H9 (cell line): ENCODE results near the gene STAB2. TPM values are rescaled to one million over a fixed set of nuclear protein-coding genes. Genes with fewer than 3 reads are reported as not detected.

ENCODE experiments used
- DNase-seq: peaks from one replicate; pipeline ENCODE4 v3.0.0-alpha.2; 2017
- H2AFZ ChIP-seq: one replicate; pipeline ENCODE4 v1.6.1; 2013; ENCODE audit warnings: mild to moderate bottlenecking, low read length, control low read depth, moderate library complexity
- H2AK5ac ChIP-seq: 2 replicates; pipeline ENCODE4 v1.6.1; 2013; ENCODE audit warnings: low read length, control low read depth, mixed read lengths; ENCODE audit not compliant: insufficient read length
- H2BK120ac ChIP-seq: one replicate; pipeline ENCODE4 v1.6.1; 2013; ENCODE audit warnings: low read depth, mild to moderate bottlenecking, low read length, control low read depth, inconsistent platforms; ENCODE audit not compliant: poor library complexity, severe bottlenecking
- H2BK12ac ChIP-seq: 2 replicates; pipeline ENCODE4 v1.6.1; 2013; ENCODE audit warnings: low read length, control low read depth, mixed read lengths, low read depth; ENCODE audit not compliant: insufficient read length
- H2BK15ac ChIP-seq: 2 replicates; pipeline ENCODE4 v1.6.1; 2013; ENCODE audit warnings: low read depth, low read length, control low read depth
- H2BK20ac ChIP-seq: one replicate; pipeline ENCODE4 v1.6.1; 2013; ENCODE audit warnings: low read depth, mild to moderate bottlenecking, low read length, control low read depth, inconsistent platforms; ENCODE audit not compliant: poor library complexity, severe bottlenecking
- H2BK5ac ChIP-seq: 2 replicates; pipeline ENCODE4 v1.6.1; 2013; ENCODE audit warnings: low read length, control low read depth, mixed read lengths; ENCODE audit not compliant: insufficient read length
- H3K14ac ChIP-seq: 2 replicates; pipeline ENCODE4 v1.6.1; 2013; ENCODE audit warnings: low read length, control low read depth; ENCODE audit not compliant: insufficient read depth
- H3K18ac ChIP-seq: 2 replicates; pipeline ENCODE4 v1.6.1; 2013; ENCODE audit warnings: low read depth, mild to moderate bottlenecking, mixed read lengths, low read length, control low read depth; ENCODE audit not compliant: insufficient read length
- H3K23ac ChIP-seq: 2 replicates; pipeline ENCODE4 v1.6.1; 2013; ENCODE audit warnings: low read length, control low read depth, mixed read lengths, low read depth; ENCODE audit not compliant: insufficient read length
- H3K23me2 ChIP-seq: 2 replicates; pipeline ENCODE4 v1.6.1; 2013; ENCODE audit warnings: low read depth, mild to moderate bottlenecking, mixed read lengths, low read length, control low read depth; ENCODE audit not compliant: insufficient read length, poor library complexity, severe bottlenecking
- H3K27ac ChIP-seq: 2 replicates; pipeline ENCODE4 v1.5.1; 2013; ENCODE audit warnings: low read length, control low read depth, mixed read lengths, low read depth; ENCODE audit not compliant: insufficient read length
- H3K27me3 ChIP-seq: 2 replicates; pipeline ENCODE4 v1.6.1; 2013; ENCODE audit warnings: low read length, control low read depth, inconsistent platforms; ENCODE audit not compliant: insufficient read depth
- H3K4ac ChIP-seq: 2 replicates; pipeline ENCODE4 v1.6.1; 2013; ENCODE audit warnings: low read depth, mild to moderate bottlenecking, control low read depth, inconsistent platforms, low read length, moderate library complexity
- H3K4me1 ChIP-seq: 2 replicates; pipeline ENCODE4 v1.6.1; 2013; ENCODE audit warnings: low read length, control low read depth, inconsistent platforms; ENCODE audit not compliant: insufficient read depth
- H3K4me2 ChIP-seq: 2 replicates; pipeline ENCODE4 v1.6.1; 2013; ENCODE audit warnings: low read length, control low read depth, mixed read lengths; ENCODE audit not compliant: insufficient read length, insufficient read depth
- H3K56ac ChIP-seq: 2 replicates; pipeline ENCODE4 v1.6.1; 2013; ENCODE audit warnings: low read depth, mild to moderate bottlenecking, mixed read lengths, low read length, control low read depth; ENCODE audit not compliant: insufficient read length
- H3K79me1 ChIP-seq: 2 replicates; pipeline ENCODE4 v1.6.1; 2013; ENCODE audit warnings: low read depth, mild to moderate bottlenecking, moderate library complexity, low read length, control low read depth, inconsistent platforms; ENCODE audit not compliant: insufficient read depth, poor library complexity, severe bottlenecking
- H3K79me2 ChIP-seq: 2 replicates; pipeline ENCODE4 v1.6.1; 2013; ENCODE audit warnings: low read length, control low read depth, inconsistent platforms; ENCODE audit not compliant: insufficient read depth
- H3K9ac ChIP-seq: 2 replicates; pipeline ENCODE4 v1.6.1; 2013; ENCODE audit warnings: low read length, control low read depth, mixed read lengths; ENCODE audit not compliant: insufficient read length; ENCODE audit errors: extremely low read depth
- H3K9me3 ChIP-seq: one replicate; pipeline ENCODE4 v1.6.1; 2013; ENCODE audit warnings: low read depth, low read length, inconsistent platforms; ENCODE audit not compliant: control insufficient read depth
- H3T11ph ChIP-seq: one replicate; pipeline ENCODE4 v1.6.1; 2013; ENCODE audit warnings: mild to moderate bottlenecking, low read length, control low read depth, inconsistent platforms
- H4K20me1 ChIP-seq: one replicate; pipeline ENCODE4 v1.6.1; 2013; ENCODE audit not compliant: control insufficient read depth, insufficient read length, insufficient read depth
- H4K5ac ChIP-seq: 2 replicates; pipeline ENCODE4 v1.6.1; 2013; ENCODE audit warnings: low read depth, mild to moderate bottlenecking, mixed read lengths, low read length, control low read depth; ENCODE audit not compliant: insufficient read length
- H4K8ac ChIP-seq: replicated peaks from 2 replicates; pipeline ENCODE4 v1.6.1; 2013; ENCODE audit warnings: low read length, control low read depth, mixed read lengths, low read depth; ENCODE audit not compliant: insufficient read length
- H4K91ac ChIP-seq: 2 replicates; pipeline ENCODE4 v1.6.1; 2013; ENCODE audit warnings: low read depth, mild to moderate bottlenecking, moderate library complexity, mixed read lengths, low read length, control low read depth; ENCODE audit not compliant: insufficient read length
- H3K27ac Mint-ChIP-seq, 3 experiments: 2 replicates in 2 of 3; 3 replicates in 1 of 3; pipeline ENCODE4 v1.8.0; 2020 to 2021; ENCODE audit warnings: mixed read lengths in 3 of 3, mild to moderate bottlenecking in 1 of 3, moderate library complexity in 1 of 3
- H3K27me3 Mint-ChIP-seq: 2 replicates; pipeline ENCODE4 v1.8.0; 2021; ENCODE audit warnings: low read depth, mild to moderate bottlenecking, moderate library complexity, mixed read lengths
- H3K36me3 Mint-ChIP-seq, 3 experiments: 2 replicates in 2 of 3; 3 replicates in 1 of 3; pipeline ENCODE4 v1.8.0; 2020 to 2021; ENCODE audit warnings: low read depth in 3 of 3, mixed read lengths in 3 of 3; ENCODE audit not compliant: insufficient read depth in 1 of 3
- H3K4me1 Mint-ChIP-seq, 2 experiments: 2 replicates each; pipeline ENCODE4 v1.8.0; 2020; ENCODE audit warnings: mixed read lengths in 2 of 2
- H3K4me3 Mint-ChIP-seq, 2 experiments: 2 replicates in 1 of 2; 3 replicates in 1 of 2; pipeline ENCODE4 v1.8.0; 2020 to 2021; ENCODE audit warnings: mild to moderate bottlenecking in 2 of 2, mixed read lengths in 2 of 2, moderate library complexity in 1 of 2
- H3K9me3 Mint-ChIP-seq, 2 experiments: 2 replicates in 1 of 2; 3 replicates in 1 of 2; pipeline ENCODE4 v1.8.0; 2020; ENCODE audit warnings: mild to moderate bottlenecking in 2 of 2, mixed read lengths in 2 of 2, moderate library complexity in 1 of 2
- CTCF ChIP-seq: fragments of 200-600 bp; sonication (generic); conservative IDR thresholded peaks from 3 replicates; pipeline ENCODE4 v1.8.0; 2021; ENCODE audit warnings: antibody characterized with exemption, mild to moderate bottlenecking
- WGBS: extraction: QIAGEN DNeasy Blood & Tissue Kit; methylation state at CpG from one replicate; pipeline ENCODE4 v1.1.7; 2013; ENCODE audit warnings: missing lambda C conversion rate, low lambda C conversion rate, mixed read lengths; ENCODE audit not compliant: insufficient read length; ENCODE audit errors: extremely low coverage; 5-methylcytosine and 5-hydroxymethylcytosine counted together
- total RNA-seq: library from RNA; stranded (reverse); gene quantifications from 2 replicates; pipeline ENCODE4 v1.2.1, GENCODE V29; 2021

Gene STAB2
- total RNA-seq, 1 experiment from 2014 or later = 0.02 TPM

- Mint-ChIP-seq H3K4me3 (no peak overlapping the region), H3K4me1 (peaks cover 0 to 3% of the 10 kb centered on the region in 2 experiments; a peak in 1 of 4 replicates), H3K36me3 (peaks cover 0 to 9% (median 0%) of the 10 kb centered on the region in 3 experiments; a peak in 2 of 7 replicates), H3K27me3 (peaks cover under 1% of the 10 kb centered on the region; the same call in 1 of the 2 replicates), H3K27ac (no peak overlapping the region), H3K9me3 (peaks cover 6% of the 10 kb centered on the region in 2 experiments; a peak in 4 of 5 replicates)
- no peak for DNase-seq
- Histone ChIP-seq H3K9ac (no peak overlapping the region), H3K23ac (no peak overlapping the region), H3K9me3 (no peaks in the 10 kb centered on the region), H3K18ac (no peak overlapping the region), H3K4me1 (no peaks in the 10 kb centered on the region), H3T11ph (no peak overlapping the region), H3K14ac (no peak overlapping the region), H3K56ac (no peak overlapping the region), H2AK5ac (no peak overlapping the region), H2BK12ac (no peak overlapping the region), H2BK15ac (no peak overlapping the region), H2BK120ac (no peak overlapping the region), H3K27me3 (no peaks in the 10 kb centered on the region), H4K5ac (no peak overlapping the region), H2AFZ (no peak overlapping the region), H3K79me2 (no peaks in the 10 kb centered on the region), H4K91ac (no peak overlapping the region), H3K23me2 (no peaks in the 10 kb centered on the region), H3K79me1 (no peaks in the 10 kb centered on the region), H4K8ac (no peak overlapping the region), H3K27ac (no peak overlapping the region), H2BK20ac (no peak overlapping the region), H3K4me2 (no peak overlapping the region), H3K4ac (no peak overlapping the region), H2BK5ac (no peak overlapping the region), H4K20me1 (no peaks in the 10 kb centered on the region)
- no CpG with 5 or more reads among the region's 2 CpGs for WGBS
- no peak for TF ChIP-seq CTCF
Observed at GRCh38 chr12:103546959-103547358, 40.1 kb upstream of the STAB2 start.
